Measurements from ENCODE around the gene ATP6V0A4. TPM values are rescaled to one million over a fixed set of nuclear protein-coding genes. Genes with fewer than 3 reads are reported as not detected.
"Not testable (repeated sequence)": the region's sequence is repeated elsewhere in the genome, so short reads cannot be mapped to it uniquely, and the experiment has no call there.

The ATP6V0A4 gene
- total RNA-seq, 1 donor from 2014 or later = not detected

- H3K36me3 ChIP-seq (ENCODE audit: control insufficient read depth in 3 of 3, insufficient read depth in 3 of 3, low read length in 3 of 3) = no peaks in the 10 kb centered on the region
- no peak overlapping the region for H3K4me3 ChIP-seq (ENCODE audit: low read length in 3 of 3)
- no peaks in the 10 kb centered on the region for H3K9me3 ChIP-seq (ENCODE audit: control insufficient read depth in 3 of 3, low read length in 3 of 3)
- no peak overlapping the region for H3K9ac ChIP-seq (ENCODE audit: low read depth in 1 of 3, low read length in 3 of 3)
- no peaks in the 10 kb centered on the region for H3K4me1 ChIP-seq (ENCODE audit: control insufficient read depth in 3 of 3, insufficient read depth in 3 of 3, low read length in 3 of 3)
- H3K27me3 ChIP-seq (ENCODE audit: control insufficient read depth in 3 of 3, insufficient read depth in 3 of 3, low read length in 3 of 3) = no peaks in the 10 kb centered on the region
- H3K27ac ChIP-seq (ENCODE audit: low read depth, low read length) = no peak overlapping the region
Measured at GRCh38 chr7:138809346-138809745, 11.3 kb upstream of the ATP6V0A4 start.

- no peak overlapping the region for H3K4me3 ChIP-seq (ENCODE audit: low read length in 3 of 3)
- H3K36me3 ChIP-seq (ENCODE audit: control insufficient read depth in 3 of 3, insufficient read depth in 3 of 3, low read length in 3 of 3) = no peaks in the 10 kb centered on the region
- H3K27me3 ChIP-seq (ENCODE audit: control insufficient read depth in 3 of 3, insufficient read depth in 3 of 3, low read length in 3 of 3) = no peaks in the 10 kb centered on the region
- no peaks in the 10 kb centered on the region for H3K4me1 ChIP-seq (ENCODE audit: control insufficient read depth in 3 of 3, insufficient read depth in 3 of 3, low read length in 3 of 3)
- H3K9me3 ChIP-seq (ENCODE audit: control insufficient read depth in 3 of 3, low read length in 3 of 3) = no peaks in the 10 kb centered on the region
- H3K27ac ChIP-seq (ENCODE audit: low read depth, low read length) = no peak overlapping the region
- H3K9ac ChIP-seq (ENCODE audit: low read depth in 1 of 3, low read length in 3 of 3) = no peak overlapping the region
Measured at GRCh38 chr7:138804618-138805017, 6.6 kb upstream of the ATP6V0A4 start.

GRCh38 chr7:138802706-138803105 is 4.7 kb upstream of the ATP6V0A4 start:
- no peaks in the 10 kb centered on the region for H3K4me1 ChIP-seq (ENCODE audit: control insufficient read depth in 3 of 3, insufficient read depth in 3 of 3, low read length in 3 of 3)
- no peaks in the 10 kb centered on the region for H3K36me3 ChIP-seq (ENCODE audit: control insufficient read depth in 3 of 3, insufficient read depth in 3 of 3, low read length in 3 of 3)
- peaks cover 3 to 7% (median 4%) of the 10 kb centered on the region in 3 donors for H3K27me3 ChIP-seq (ENCODE audit: control insufficient read depth in 3 of 3, insufficient read depth in 3 of 3, low read length in 3 of 3)

GRCh38 chr7:138801256-138801655 is 3.3 kb upstream of the ATP6V0A4 start:
- no peaks in the 10 kb centered on the region for H3K4me1 ChIP-seq (ENCODE audit: control insufficient read depth in 3 of 3, insufficient read depth in 3 of 3, low read length in 3 of 3)
- H3K4me3 ChIP-seq (ENCODE audit: low read length in 3 of 3) = no peak overlapping the region
- no peak overlapping the region for H3K9ac ChIP-seq (ENCODE audit: low read depth in 1 of 3, low read length in 3 of 3)
- H3K9me3 ChIP-seq (ENCODE audit: control insufficient read depth in 3 of 3, low read length in 3 of 3) = peaks cover 0 to 2% (median 0%) of the 10 kb centered on the region in 3 donors
- peaks cover 6 to 10% (median 10%) of the 10 kb centered on the region in 3 donors for H3K27me3 ChIP-seq (ENCODE audit: control insufficient read depth in 3 of 3, insufficient read depth in 3 of 3, low read length in 3 of 3)
- H3K36me3 ChIP-seq (ENCODE audit: control insufficient read depth in 3 of 3, insufficient read depth in 3 of 3, low read length in 3 of 3) = no peaks in the 10 kb centered on the region
- H3K27ac ChIP-seq (ENCODE audit: low read depth, low read length) = no peak overlapping the region

More at GRCh38 chr7:138802706-138803105, 4.7 kb upstream of the ATP6V0A4 start:
- H3K9ac ChIP-seq (ENCODE audit: low read depth in 1 of 3, low read length in 3 of 3) = no peak overlapping the region
- peaks cover 0 to 2% (median 0%) of the 10 kb centered on the region in 3 donors for H3K9me3 ChIP-seq (ENCODE audit: control insufficient read depth in 3 of 3, low read length in 3 of 3)
- H3K27ac ChIP-seq (ENCODE audit: low read depth, low read length) = no peak overlapping the region
- H3K4me3 ChIP-seq (ENCODE audit: low read length in 3 of 3) = no peak overlapping the region

GRCh38 chr7:138799336-138800000 is 1.5 kb upstream of the ATP6V0A4 start:
- H3K27ac ChIP-seq (ENCODE audit: low read depth, low read length) = no peak overlapping the region
- no peak overlapping the region for H3K4me3 ChIP-seq (ENCODE audit: low read length in 3 of 3)
- H3K9ac ChIP-seq (ENCODE audit: low read depth in 1 of 3, low read length in 3 of 3) = no peak overlapping the region
- H3K27me3 ChIP-seq (ENCODE audit: control insufficient read depth in 3 of 3, insufficient read depth in 3 of 3, low read length in 3 of 3) = peaks cover 6 to 14% (median 10%) of the 10 kb centered on the region in 3 donors
- peaks cover 0 to 2% (median 0%) of the 10 kb centered on the region in 3 donors for H3K9me3 ChIP-seq (ENCODE audit: control insufficient read depth in 3 of 3, low read length in 3 of 3)
- no peaks in the 10 kb centered on the region for H3K4me1 ChIP-seq (ENCODE audit: control insufficient read depth in 3 of 3, insufficient read depth in 3 of 3, low read length in 3 of 3)
- H3K36me3 ChIP-seq (ENCODE audit: control insufficient read depth in 3 of 3, insufficient read depth in 3 of 3, low read length in 3 of 3) = no peaks in the 10 kb centered on the region

GRCh38 chr7:138798836-138799235 is 840 bp upstream of the ATP6V0A4 start:
- no peak overlapping the region for H3K9ac ChIP-seq (ENCODE audit: low read depth in 1 of 3, low read length in 3 of 3)
- no peak overlapping the region for H3K27ac ChIP-seq (ENCODE audit: low read depth, low read length)
- H3K9me3 ChIP-seq (ENCODE audit: control insufficient read depth in 3 of 3, low read length in 3 of 3) = peaks cover 0 to 2% (median 0%) of the 10 kb centered on the region in 3 donors
- H3K4me3 ChIP-seq (ENCODE audit: low read length in 3 of 3) = no peak overlapping the region
- peaks cover 6 to 14% (median 10%) of the 10 kb centered on the region in 3 donors for H3K27me3 ChIP-seq (ENCODE audit: control insufficient read depth in 3 of 3, insufficient read depth in 3 of 3, low read length in 3 of 3)
- no peaks in the 10 kb centered on the region for H3K36me3 ChIP-seq (ENCODE audit: control insufficient read depth in 3 of 3, insufficient read depth in 3 of 3, low read length in 3 of 3)
- no peaks in the 10 kb centered on the region for H3K4me1 ChIP-seq (ENCODE audit: control insufficient read depth in 3 of 3, insufficient read depth in 3 of 3, low read length in 3 of 3)

GRCh38 chr7:138797046-138797445 is 950 bp downstream of the ATP6V0A4 start:
- H3K9ac ChIP-seq (ENCODE audit: low read depth in 1 of 3, low read length in 3 of 3); H3K9me3 ChIP-seq (ENCODE audit: control insufficient read depth in 3 of 3, low read length in 3 of 3); H3K27ac ChIP-seq (ENCODE audit: low read depth, low read length); H3K4me1 ChIP-seq (ENCODE audit: control insufficient read depth in 3 of 3, insufficient read depth in 3 of 3, low read length in 3 of 3); H3K4me3 ChIP-seq (ENCODE audit: low read length in 3 of 3); H3K36me3 ChIP-seq (ENCODE audit: control insufficient read depth in 3 of 3, insufficient read depth in 3 of 3, low read length in 3 of 3): not testable (repeated sequence)
- peaks cover 6 to 14% (median 10%) of the 10 kb centered on the region in 3 donors for H3K27me3 ChIP-seq (ENCODE audit: control insufficient read depth in 3 of 3, insufficient read depth in 3 of 3, low read length in 3 of 3)

- Histone ChIP-seq H3K36me3 (ENCODE audit: control insufficient read depth in 3 of 3, insufficient read depth in 3 of 3, low read length in 3 of 3) (no peaks in the 10 kb centered on the region), H3K27me3 (ENCODE audit: control insufficient read depth in 3 of 3, insufficient read depth in 3 of 3, low read length in 3 of 3) (peaks cover 6 to 14% (median 10%) of the 10 kb centered on the region in 3 donors), H3K27ac (ENCODE audit: low read depth, low read length) (no peak overlapping the region), H3K9me3 (ENCODE audit: control insufficient read depth in 3 of 3, low read length in 3 of 3) (peaks cover 0 to 2% (median 0%) of the 10 kb centered on the region in 3 donors), H3K9ac (ENCODE audit: low read depth in 1 of 3, low read length in 3 of 3) (no peak overlapping the region), H3K4me3 (ENCODE audit: low read length in 3 of 3) (no peak overlapping the region), H3K4me1 (ENCODE audit: control insufficient read depth in 3 of 3, insufficient read depth in 3 of 3, low read length in 3 of 3) (no peaks in the 10 kb centered on the region)
Measured at GRCh38 chr7:138796038-138796615, 1.9 kb downstream of the ATP6V0A4 start.

- no peak overlapping the region for H3K4me3 ChIP-seq (ENCODE audit: low read length in 3 of 3)
- no peaks in the 10 kb centered on the region for H3K4me1 ChIP-seq (ENCODE audit: control insufficient read depth in 3 of 3, insufficient read depth in 3 of 3, low read length in 3 of 3)
- H3K9ac ChIP-seq (ENCODE audit: low read depth in 1 of 3, low read length in 3 of 3) = no peak overlapping the region
- H3K27ac ChIP-seq (ENCODE audit: low read depth, low read length) = no peak overlapping the region
- no peaks in the 10 kb centered on the region for H3K27me3 ChIP-seq (ENCODE audit: control insufficient read depth in 3 of 3, insufficient read depth in 3 of 3, low read length in 3 of 3)
- no peaks in the 10 kb centered on the region for H3K9me3 ChIP-seq (ENCODE audit: control insufficient read depth in 3 of 3, low read length in 3 of 3)
- H3K36me3 ChIP-seq (ENCODE audit: control insufficient read depth in 3 of 3, insufficient read depth in 3 of 3, low read length in 3 of 3) = no peaks in the 10 kb centered on the region
Measured at GRCh38 chr7:138785587-138786437, 12.2 kb downstream of the ATP6V0A4 start.

- Histone ChIP-seq H3K4me1 (ENCODE audit: control insufficient read depth in 3 of 3, insufficient read depth in 3 of 3, low read length in 3 of 3) (no peaks in the 10 kb centered on the region), H3K27ac (ENCODE audit: low read depth, low read length) (no peak overlapping the region), H3K36me3 (ENCODE audit: control insufficient read depth in 3 of 3, insufficient read depth in 3 of 3, low read length in 3 of 3) (no peaks in the 10 kb centered on the region), H3K9ac (ENCODE audit: low read depth in 1 of 3, low read length in 3 of 3) (no peak overlapping the region), H3K4me3 (ENCODE audit: low read length in 3 of 3) (no peak overlapping the region), H3K9me3 (ENCODE audit: control insufficient read depth in 3 of 3, low read length in 3 of 3) (no peaks in the 10 kb centered on the region), H3K27me3 (ENCODE audit: control insufficient read depth in 3 of 3, insufficient read depth in 3 of 3, low read length in 3 of 3) (no peaks in the 10 kb centered on the region)
Measured at GRCh38 chr7:138784692-138785091, 13.3 kb downstream of the ATP6V0A4 start.
